HCT116 (cell line): Measurements from ENCODE around the gene ADD2. TPM values are rescaled to one million over a fixed set of nuclear protein-coding genes. Genes with fewer than 3 reads are reported as not detected.

Experiments
- ATAC-seq: fragments of 200-7000 bp; cut with Tn5 transposase; 2 replicates; pipeline ENCODE4 v1.9.1; 2020; ENCODE audit warnings: mild to moderate bottlenecking, moderate library complexity
- BruUV-seq: library from RNA; stranded (reverse); fragments of 400-500 nt; replicated peaks from 2 replicates; lab custom pipeline; 2021; lab: Mats Ljungman, UMichigan
- CTCF ChIA-PET: fragments of 300-600 bp; sonication (Branson Sonifier 250); formaldehyde crosslinking; loops from one replicate; lab custom pipeline; 2021; ENCODE audit warnings: antibody characterized with exemption; lab: Charles Lee
- POLR2A ChIA-PET: fragments of 300-600, 350-600 bp; sonication (Branson Sonifier 250); formaldehyde crosslinking; loops from one replicate; lab custom pipeline; 2021; ENCODE audit warnings: antibody characterized with exemption; lab: Charles Lee
- RAD21 ChIA-PET, 2 experiments: fragments of 300-600 bp; sonication (Branson Sonifier 250); formaldehyde crosslinking; loops; one replicate each; lab custom pipeline; 2023; ENCODE audit warnings: low total read pairs in 2 of 2; ENCODE audit not compliant: uncharacterized antibody in 2 of 2, unreplicated experiment in 2 of 2, low non-redundant PET in 1 of 2; lab: Charles Lee
- DNase-seq: peaks from one replicate; pipeline ENCODE4 v3.0.0-alpha.2; 2010; ENCODE audit warnings: low read depth, low spot score
- H2AFZ ChIP-seq: fragments of 200-600 bp; shearing (Covaris generic), sonication (generic); 2 replicates; pipeline ENCODE4 v1.6.1; 2017; ENCODE audit warnings: low read depth, mixed run types, mixed read lengths, antibody characterized with exemption, low read length; ENCODE audit not compliant: poor library complexity, severe bottlenecking
- H3K27ac ChIP-seq: 2 replicates; pipeline ENCODE4 v1.5.1; 2012; ENCODE audit warnings: low read depth, low read length
- H3K27me3 ChIP-seq: fragments of 200-600 bp; sonication (generic); 2 replicates; pipeline ENCODE4 v1.6.1; 2016; ENCODE audit warnings: mixed run types, low read length, mixed read lengths; ENCODE audit not compliant: insufficient read depth
- H3K36me3 ChIP-seq, 2 experiments: fragments of 200-500 bp in 1 of 2; fragments of 200-600 bp in 1 of 2; sonication (Bioruptor generic) in 1 of 2; sonication (generic) in 1 of 2; 2 replicates each; pipeline versions ENCODE4 v1.5.1 to v1.6.1; 2014 to 2016; ENCODE audit warnings: low read length in 2 of 2, inconsistent platforms in 1 of 2, mixed read lengths in 1 of 2, mixed run types in 1 of 2; ENCODE audit not compliant: insufficient read depth in 2 of 2, control insufficient read depth in 1 of 2
- H3K4me1 ChIP-seq, 2 experiments: fragments of 200-600 bp in 1 of 2; sonication (generic) in 1 of 2; 2 replicates each; pipeline versions ENCODE4 v1.5.1 to v1.6.1; 2012 to 2017; ENCODE audit warnings: low read length in 2 of 2, inconsistent platforms in 1 of 2, mild to moderate bottlenecking in 1 of 2, mixed read lengths in 1 of 2, mixed run types in 1 of 2, moderate library complexity in 1 of 2; ENCODE audit not compliant: insufficient read depth in 2 of 2, control insufficient read depth in 1 of 2
- H3K4me2 ChIP-seq: fragments of 200-600 bp; sonication (generic); 2 replicates; pipeline ENCODE4 v1.6.1; 2017; ENCODE audit warnings: mixed run types, low read length, mixed read lengths
- H3K4me3 ChIP-seq, 2 experiments: fragments of 200-600 bp in 1 of 2; sonication (generic) in 1 of 2; replicated peaks in 1 of 2; 2 replicates each; pipeline ENCODE4 v1.5.1; 2011 to 2016; ENCODE audit warnings: low read length in 2 of 2, control low read depth in 1 of 2, low read depth in 1 of 2, mild to moderate bottlenecking in 1 of 2, mixed read lengths in 1 of 2, mixed run types in 1 of 2
- H3K79me2 ChIP-seq: fragments of 200-600 bp; sonication (generic); 2 replicates; pipeline ENCODE4 v1.6.1; 2017; ENCODE audit warnings: mild to moderate bottlenecking, mixed run types, low read length, moderate library complexity, mixed read lengths; ENCODE audit not compliant: insufficient read depth
- H3K9ac ChIP-seq: fragments of 200-600 bp; sonication (generic); 2 replicates; pipeline ENCODE4 v1.6.1; 2016; ENCODE audit warnings: low read length, mixed read lengths
- H3K9me2 ChIP-seq: fragments of 200-600 bp; sonication (generic), shearing (Covaris generic); 2 replicates; pipeline ENCODE4 v1.6.1; 2017; ENCODE audit warnings: mixed run types, mild to moderate bottlenecking, moderate library complexity; ENCODE audit not compliant: insufficient read depth
- H3K9me3 ChIP-seq, 2 experiments: fragments of 200-500 bp in 1 of 2; fragments of 200-600 bp in 1 of 2; sonication (Bioruptor generic) in 1 of 2; sonication (generic) in 1 of 2; 2 replicates each; pipeline ENCODE4 v1.6.1; 2014 to 2017; ENCODE audit warnings: low read length in 2 of 2, mixed read lengths in 2 of 2, inconsistent platforms in 1 of 2, low read depth in 1 of 2, mild to moderate bottlenecking in 1 of 2, mixed run types in 1 of 2, moderate library complexity in 1 of 2; ENCODE audit not compliant: control insufficient read depth in 1 of 2, insufficient read depth in 1 of 2
- H4K20me1 ChIP-seq: fragments of 200-600 bp; sonication (generic), shearing (Covaris generic); 2 replicates; pipeline ENCODE4 v1.6.1; 2017; ENCODE audit warnings: mixed run types, mild to moderate bottlenecking, moderate library complexity; ENCODE audit not compliant: insufficient read depth
- ATF3 ChIP-seq: IDR thresholded peaks from 2 replicates; pipeline ENCODE4 v1.6.1; 2012
- CBX3 ChIP-seq: IDR thresholded peaks from 2 replicates; pipeline ENCODE4 v1.6.1; 2012; ENCODE audit warnings: low read depth
- CTCF ChIP-seq, 3 experiments: fragments of 200-600 bp in 1 of 3; sonication (generic) in 1 of 3; IDR thresholded peaks in 2 of 3; conservative IDR thresholded peaks in 1 of 3; 2 replicates each; pipeline ENCODE4 v1.5.1; 2012 to 2017; ENCODE audit warnings: low read depth in 2 of 3, low read length in 2 of 3, antibody characterized with exemption in 1 of 3, borderline replicate concordance in 1 of 3, control low read depth in 1 of 3, mild to moderate bottlenecking in 1 of 3, mixed read lengths in 1 of 3, mixed run types in 1 of 3, moderate library complexity in 1 of 3; ENCODE audit not compliant: insufficient read depth in 1 of 3
- FOSL1 ChIP-seq: IDR thresholded peaks from 2 replicates; pipeline ENCODE4 v1.6.1; 2012; ENCODE audit warnings: low read depth
- MAX ChIP-seq: IDR thresholded peaks from 2 replicates; pipeline ENCODE4 v1.6.1; 2012
- POLR2AphosphoS5 ChIP-seq: IDR thresholded peaks from 2 replicates; pipeline ENCODE4 v1.6.1; 2011; ENCODE audit warnings: mild to moderate bottlenecking, low read depth, low read length, moderate library complexity
- RAD21 ChIP-seq: IDR thresholded peaks from 2 replicates; pipeline ENCODE4 v1.6.1; 2012; ENCODE audit warnings: low read depth, mild to moderate bottlenecking
- REST ChIP-seq: IDR thresholded peaks from 2 replicates; pipeline ENCODE4 v1.6.1; 2012; ENCODE audit warnings: low read depth
- SIN3A ChIP-seq: IDR thresholded peaks from 2 replicates; pipeline ENCODE4 v1.6.1; 2012; ENCODE audit warnings: low read depth
- TCF7L2 ChIP-seq: IDR thresholded peaks from 2 replicates; pipeline ENCODE4 v1.7.0; 2011; ENCODE audit warnings: borderline replicate concordance, inconsistent platforms; ENCODE audit not compliant: insufficient read depth, insufficient read length; ENCODE audit errors: extremely low read depth
- YY1 ChIP-seq: IDR thresholded peaks from 2 replicates; pipeline ENCODE4 v1.6.1; 2011; ENCODE audit warnings: low read length, low read depth, moderate library complexity, mild to moderate bottlenecking; ENCODE audit not compliant: insufficient replicate concordance; ENCODE audit errors: extremely low read depth
- ZFX ChIP-seq: fragments of 450-650 bp; IDR thresholded peaks from 2 replicates; pipeline ENCODE4 v1.6.1; 2017
- ZNF274 ChIP-seq: fragments of 200-500 bp; sonication (Bioruptor generic); IDR thresholded peaks from 2 replicates; pipeline ENCODE4 v1.6.1; 2014; ENCODE audit warnings: mild to moderate bottlenecking, low read depth, low read length, inconsistent platforms
- intact Hi-C: fragments of 100-400 bp; cut with micrococcal nuclease; formaldehyde crosslinking; loops from 2 replicates; pipeline ENCODE4 v1.10.0; 2022
- total RNA-seq: library from RNA; stranded (reverse); gene quantifications from one replicate; pipeline ENCODE4 v1.2.1, GENCODE V29; 2021; ENCODE audit not compliant: unreplicated experiment

Gene ADD2
- total RNA-seq, 1 experiment from 2014 or later = 0.15 TPM

DNA sequence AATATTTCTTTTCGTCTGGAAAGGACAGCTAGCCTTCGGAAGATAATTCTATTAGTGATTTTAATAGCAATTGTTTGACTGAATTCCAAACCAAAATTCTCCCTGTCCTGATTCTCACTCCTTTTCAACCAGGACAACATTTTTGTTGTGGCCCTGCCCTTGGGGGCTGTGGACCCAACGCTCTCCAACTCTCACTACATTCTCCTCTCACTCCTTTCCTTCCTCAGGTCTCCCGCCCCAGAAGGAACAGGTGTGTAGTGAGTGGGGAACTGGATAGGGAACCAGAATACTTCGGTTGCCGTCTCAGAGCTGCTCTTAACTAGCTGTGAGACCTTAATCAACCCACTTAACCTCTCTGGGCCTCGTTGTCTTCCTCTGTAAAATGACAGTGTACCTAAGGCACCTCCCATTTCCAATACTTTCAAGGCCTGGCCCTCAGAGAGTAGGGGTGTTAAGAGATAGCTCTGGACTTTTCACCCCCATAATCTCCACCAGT is 638 bp upstream of the ADD2 start:
- Histone ChIP-seq H3K4me2 (no peak overlapping the region), H3K9me3 (no peaks in the 10 kb centered on the region), H3K4me3 (no peak overlapping the region), H3K9ac (no peak overlapping the region), H3K9me2 (no peaks in the 10 kb centered on the region), H2AFZ (no peak overlapping the region), H3K36me3 (no peaks in the 10 kb centered on the region), H3K4me1 (no peaks in the 10 kb centered on the region)
- intact Hi-C loops = no loop called here
- ATAC-seq = no peak
- no peak for DNase-seq
- POLR2A ChIA-PET = interaction anchor here (1.4 kb wide), 1 partner anchor 20 kb away, joined by 3 read pairs; no protein-coding TSS in a partner anchor
- BruUV-seq = no TSS peak
- CTCF ChIA-PET = interaction anchor here (0.6 kb wide), 1 partner anchor 168 kb away, joined by 3 read pairs; no protein-coding TSS in a partner anchor
- RAD21 ChIA-PET = no interaction called here
- no peak for TF ChIP-seq YY1
- TF ChIP-seq ZFX = no peak
- TF ChIP-seq POLR2AphosphoS5 = no peak
- TF ChIP-seq, all 23 proteins: peak for 0
- H3K79me2 ChIP-seq = no peaks in the 10 kb centered on the region
- H3K27ac ChIP-seq = no peak overlapping the region
- H4K20me1 ChIP-seq = no peaks in the 10 kb centered on the region
- no peaks in the 10 kb centered on the region for H3K27me3 ChIP-seq

DNA sequence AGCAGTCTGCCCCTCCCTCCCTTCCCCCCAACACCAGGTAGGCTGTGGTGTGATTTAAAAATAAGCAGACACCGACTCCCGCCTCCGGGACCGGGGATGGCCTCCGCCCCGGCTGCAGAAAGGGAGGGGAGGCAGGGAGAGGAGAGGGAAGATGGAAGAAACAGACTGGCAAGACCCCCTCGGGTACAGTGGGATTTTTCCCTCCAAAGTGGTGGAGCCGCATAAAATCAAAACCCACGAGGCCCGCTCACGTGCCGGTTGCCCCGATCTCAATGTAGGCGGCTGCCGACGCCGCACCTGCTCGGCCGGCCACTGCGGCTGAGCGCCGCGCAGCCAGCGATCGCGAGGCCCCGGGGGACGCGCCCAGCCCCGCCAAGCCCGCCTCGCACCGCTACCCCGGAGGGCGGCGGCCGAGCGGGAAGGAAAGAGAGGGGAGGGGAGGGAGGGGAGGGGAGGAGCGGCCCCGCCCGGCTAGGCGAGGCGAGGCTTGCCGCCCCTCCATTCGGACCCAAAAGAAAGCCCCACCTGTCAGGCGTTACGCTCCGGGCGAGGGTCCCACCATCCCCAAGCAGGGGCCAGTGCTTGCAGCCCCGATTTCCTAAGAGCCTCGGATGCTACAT is 811 bp downstream of the ADD2 start:
- H3K4me2 ChIP-seq = no peak overlapping the region
- H3K9ac ChIP-seq = no peak overlapping the region
- no peaks in the 10 kb centered on the region for H3K9me3 ChIP-seq
- no peaks in the 10 kb centered on the region for H3K9me2 ChIP-seq
- DNase-seq (no peak), ATAC-seq (no peak)
- CTCF ChIA-PET = no interaction called here
- H3K36me3 ChIP-seq = no peaks in the 10 kb centered on the region
- no peak overlapping the region for H2AFZ ChIP-seq
- no peaks in the 10 kb centered on the region for H4K20me1 ChIP-seq
- no peak overlapping the region for H3K4me3 ChIP-seq
- no peaks in the 10 kb centered on the region for H3K27me3 ChIP-seq
- no peak overlapping the region for H3K27ac ChIP-seq
- H3K79me2 ChIP-seq = no peaks in the 10 kb centered on the region
- POLR2A ChIA-PET = no interaction called here
- no TSS peak for BruUV-seq
- H3K4me1 ChIP-seq = no peaks in the 10 kb centered on the region
- RAD21 ChIA-PET = no interaction called here
- intact Hi-C loops = no loop called here
- TF ChIP-seq FOSL1 = no peak
- TF ChIP-seq MAX = no peak
- no peak for TF ChIP-seq RAD21
- no peak for TF ChIP-seq ZFX
- no peak for TF ChIP-seq TCF7L2
- TF ChIP-seq CBX3 = no peak
- TF ChIP-seq REST = no peak
- TF ChIP-seq SIN3A = no peak
- no peak for TF ChIP-seq CTCF (IDR thresholded peaks at IDR 0.05 in 2 of 3, conservative IDR thresholded peaks at IDR 0.05 in 1 of 3; ENCODE audit: borderline replicate concordance in 1 of 3, insufficient read depth in 1 of 3, low read depth in 2 of 3, low read length in 2 of 3)
- TF ChIP-seq YY1 = no peak
- TF ChIP-seq ZNF274 = no peak
- TF ChIP-seq ATF3 = no peak
